ENCODE data around the gene PRH1.

Gene PRH1

DNA sequence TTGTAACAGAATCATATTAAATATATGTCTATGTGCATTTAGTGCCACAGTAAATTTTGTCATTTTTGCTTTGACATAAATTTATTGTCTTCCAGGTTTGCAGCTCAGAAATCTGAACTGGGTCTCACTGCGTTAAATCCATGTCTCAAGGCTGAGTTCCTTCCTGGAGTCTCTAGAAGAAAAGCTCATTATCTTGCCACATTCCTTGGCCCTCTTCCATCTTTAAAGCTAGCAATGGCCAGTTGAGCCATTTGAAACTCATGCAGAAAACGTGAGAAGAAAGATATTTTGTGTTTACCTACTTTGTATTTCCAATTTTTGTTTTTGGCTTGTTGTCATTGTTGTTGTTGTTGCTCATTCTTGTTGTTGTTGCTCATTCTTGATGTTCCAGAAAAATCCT lies 10.7 kb downstream of the PRH1 start:
- DNase-seq (ENCODE audit: extremely low spot score), result no peak
- ChIA-PET POLR2A (no interaction called here), CTCF (interaction anchor here (1.5 kb wide), 1 partner anchor 19 kb away, joined by 3 read pairs; no protein-coding TSS in a partner anchor)
- TF ChIP-seq, protein P1, sequence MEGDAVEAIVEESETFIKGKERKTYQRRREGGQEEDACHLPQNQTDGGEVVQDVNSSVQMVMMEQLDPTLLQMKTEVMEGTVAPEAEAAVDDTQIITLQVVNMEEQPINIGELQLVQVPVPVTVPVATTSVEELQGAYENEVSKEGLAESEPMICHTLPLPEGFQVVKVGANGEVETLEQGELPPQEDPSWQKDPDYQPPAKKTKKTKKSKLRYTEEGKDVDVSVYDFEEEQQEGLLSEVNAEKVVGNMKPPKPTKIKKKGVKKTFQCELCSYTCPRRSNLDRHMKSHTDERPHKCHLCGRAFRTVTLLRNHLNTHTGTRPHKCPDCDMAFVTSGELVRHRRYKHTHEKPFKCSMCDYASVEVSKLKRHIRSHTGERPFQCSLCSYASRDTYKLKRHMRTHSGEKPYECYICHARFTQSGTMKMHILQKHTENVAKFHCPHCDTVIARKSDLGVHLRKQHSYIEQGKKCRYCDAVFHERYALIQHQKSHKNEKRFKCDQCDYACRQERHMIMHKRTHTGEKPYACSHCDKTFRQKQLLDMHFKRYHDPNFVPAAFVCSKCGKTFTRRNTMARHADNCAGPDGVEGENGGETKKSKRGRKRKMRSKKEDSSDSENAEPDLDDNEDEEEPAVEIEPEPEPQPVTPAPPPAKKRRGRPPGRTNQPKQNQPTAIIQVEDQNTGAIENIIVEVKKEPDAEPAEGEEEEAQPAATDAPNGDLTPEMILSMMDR (IDR thresholded peaks at IDR 0.05; ENCODE audit: control extremely low read depth, extremely low read depth, low read depth, missing control alignments), result no peak

DNA sequence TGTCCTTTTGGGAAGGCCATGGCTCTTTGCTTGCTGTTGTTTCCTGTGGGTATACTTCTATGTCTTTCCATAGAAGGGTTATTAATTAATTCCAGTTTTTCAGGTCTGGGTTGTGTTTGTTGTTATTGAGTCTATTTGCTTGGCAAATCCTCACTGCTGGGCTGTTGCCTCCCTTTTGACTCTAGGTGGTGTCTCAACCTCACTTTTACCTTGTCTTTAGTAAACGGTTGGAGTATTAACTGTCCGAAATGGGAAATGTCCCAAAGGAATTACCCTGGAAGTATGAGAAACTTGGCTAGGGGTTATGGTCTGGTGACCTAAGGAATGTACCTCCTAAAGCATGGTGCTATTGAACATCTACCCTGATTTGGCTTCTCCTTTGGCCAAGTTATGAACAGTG lies 16.7 kb downstream of the PRH1 start:
- ChIA-PET CTCF (interaction anchor here (1.0 kb wide), 1 partner anchor 11 kb away, joined by 3 read pairs; no protein-coding TSS in a partner anchor), POLR2A (no interaction called here)
- no peak for DNase-seq (ENCODE audit: extremely low spot score)
- TF ChIP-seq, protein P1 (IDR thresholded peaks at IDR 0.05; ENCODE audit: control extremely low read depth, extremely low read depth, low read depth, missing control alignments), result no peak

DNA sequence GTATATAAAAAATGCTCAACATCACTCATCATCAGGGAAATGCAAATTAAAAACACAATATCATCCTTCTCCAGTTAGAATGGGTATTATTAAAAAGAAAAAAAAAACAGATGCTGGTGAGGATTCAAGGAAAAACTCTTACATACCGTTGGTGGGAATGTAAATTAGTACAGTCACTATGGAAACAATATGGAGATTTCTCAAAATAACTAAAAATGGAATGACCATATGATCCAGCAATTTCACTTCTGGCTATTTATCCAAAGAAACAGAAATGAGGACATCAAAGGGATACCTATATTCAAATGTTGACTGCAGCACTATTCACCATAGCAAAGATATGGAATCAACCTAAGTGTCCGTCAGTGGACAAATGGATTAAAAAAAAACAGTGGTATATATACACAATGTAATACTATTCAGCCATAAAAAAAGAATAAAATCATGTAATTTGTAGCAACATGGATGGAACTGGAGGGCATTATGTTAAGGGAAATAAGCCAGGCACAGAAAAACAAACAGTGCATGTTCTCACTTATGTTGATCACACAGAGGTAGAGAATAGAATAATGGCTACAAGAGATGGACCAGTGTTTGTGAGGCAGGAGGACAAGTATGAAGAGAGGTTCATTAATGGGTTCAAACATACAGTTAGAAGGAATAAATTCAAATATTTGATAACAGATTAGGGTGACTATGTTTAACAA lies 20.4 kb downstream of the PRH1 start:
- TF ChIP-seq, protein P1 (IDR thresholded peaks at IDR 0.05; ENCODE audit: control extremely low read depth, extremely low read depth, low read depth, missing control alignments), result no peak
- ChIA-PET POLR2A (no interaction called here), CTCF (interaction anchor here (1.2 kb wide), 1 partner anchor 624 kb away, joined by 3 read pairs; no protein-coding TSS in a partner anchor)
- DNase-seq (ENCODE audit: extremely low spot score), result no peak

DNA sequence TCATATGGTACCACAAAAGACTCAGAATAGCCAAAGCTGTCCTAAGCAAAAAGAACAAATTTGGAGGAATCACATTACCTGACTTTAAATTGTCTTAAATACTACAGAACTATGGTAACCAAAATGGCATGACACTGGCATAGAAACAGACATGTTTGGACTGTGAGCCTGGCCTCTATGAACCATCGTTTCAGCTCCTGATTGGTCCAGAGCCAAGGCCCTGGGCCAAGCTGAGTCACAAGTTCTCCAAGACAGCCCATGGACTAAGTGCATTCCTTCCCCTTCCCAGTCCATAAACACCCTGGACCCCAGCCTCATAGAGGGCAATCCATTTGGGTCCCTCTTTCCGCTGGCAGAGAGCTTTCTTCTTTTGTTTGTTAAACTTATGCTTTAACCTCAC lies 22.7 kb downstream of the PRH1 start:
- CTCF ChIA-PET, result no interaction called here
- DNase-seq (ENCODE audit: extremely low spot score), result no peak
- POLR2A ChIA-PET, result no interaction called here
- TF ChIP-seq, protein P1 (IDR thresholded peaks at IDR 0.05; ENCODE audit: control extremely low read depth, extremely low read depth, low read depth, missing control alignments), result no peak

DNA sequence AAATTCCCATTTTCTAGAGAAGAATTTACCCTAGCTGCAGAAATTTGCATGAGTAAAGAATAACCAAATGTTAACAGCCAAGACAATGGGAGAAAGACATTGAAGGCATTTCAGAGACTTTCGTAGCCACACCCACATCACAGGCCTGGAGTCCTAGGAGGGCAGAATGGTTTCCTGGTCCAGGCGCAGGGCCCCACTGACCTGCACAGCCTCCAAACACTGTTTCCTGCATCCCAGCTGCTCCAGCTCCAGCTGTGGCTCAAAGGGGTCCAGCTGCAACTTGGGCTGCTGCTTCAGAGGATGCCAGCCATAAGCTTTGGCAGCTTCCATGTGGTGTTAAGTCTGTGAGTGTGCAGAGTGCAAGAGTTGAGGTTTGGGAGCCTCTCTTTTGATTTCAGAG lies 28.2 kb downstream of the PRH1 start:
- TF ChIP-seq, protein P1 (IDR thresholded peaks at IDR 0.05; ENCODE audit: control extremely low read depth, extremely low read depth, low read depth, missing control alignments), result no peak
- ChIA-PET POLR2A (no interaction called here), CTCF (interaction anchor here (1.4 kb wide), 1 partner anchor 12 kb away, joined by 3 read pairs; no protein-coding TSS in a partner anchor)
- DNase-seq (ENCODE audit: extremely low spot score), result no peak

DNA sequence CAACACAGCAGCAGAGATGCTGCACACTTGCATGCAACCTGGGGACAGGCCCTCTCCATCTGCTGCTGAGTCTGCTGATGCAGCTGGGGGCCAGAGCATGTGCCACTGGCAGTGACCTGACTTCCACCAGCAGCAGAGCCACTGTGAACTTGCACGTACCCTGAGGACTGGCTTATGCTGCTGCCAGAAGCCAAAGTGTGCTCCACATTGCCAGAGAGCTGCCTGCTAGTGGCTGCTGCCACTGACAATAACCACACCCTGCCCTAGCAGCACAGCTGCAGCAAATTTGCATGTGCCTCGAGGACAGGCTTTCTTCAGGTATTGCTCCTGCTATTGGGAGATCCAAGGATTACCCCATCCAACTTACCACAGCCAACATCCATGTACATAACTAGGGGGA lies 30.3 kb downstream of the PRH1 start:
- ChIA-PET CTCF (interaction anchor here (1.1 to 1.7 kb wide), 2 partner anchors 18 to 28 kb away, joined by 3 to 4 read pairs; partner anchors contain the start of gene TAS2R10), POLR2A (no interaction called here)
- DNase-seq (ENCODE audit: extremely low spot score), result no peak
- TF ChIP-seq, protein P1 (IDR thresholded peaks at IDR 0.05; ENCODE audit: control extremely low read depth, extremely low read depth, low read depth, missing control alignments), result no peak

Data from GM10248 (cell line).